K562 (cell line): ENCODE measurements around the gene GPN3. TPM values are rescaled to one million over a fixed set of nuclear protein-coding genes. Genes with fewer than 3 reads are reported as not detected.
A peak's percentile ranks its signal among the peaks of the same experiment; 100 is the strongest.

Source experiments
- ARHGAP35 ChIP-seq: fragments of 450-650 bp; IDR thresholded peaks from 2 replicates; pipeline ENCODE4 v1.6.1; 2018; ENCODE audit not compliant: partially characterized antibody
- ARID2 ChIP-seq: fragments of 450-650 bp; IDR thresholded peaks from 2 replicates; pipeline ENCODE4 v1.6.1; 2017; ENCODE audit warnings: antibody characterized with exemption, mild to moderate bottlenecking
- E2F5 ChIP-seq: sonication (generic); formaldehyde crosslinking; IDR thresholded peaks from 2 replicates; pipeline ENCODE4 v1.8.0; 2022; ENCODE audit warnings: mild to moderate bottlenecking, missing genetic modification reagents
- MLLT1 ChIP-seq, 2 experiments: fragments of 450-650 bp; IDR thresholded peaks; 2 replicates each; pipeline ENCODE4 v1.6.1; 2016
- NCOA6 ChIP-seq: fragments of 450-650 bp; IDR thresholded peaks from 2 replicates; pipeline ENCODE4 v1.6.1; 2017; ENCODE audit warnings: mild to moderate bottlenecking
- PKNOX1 ChIP-seq: fragments of 450-650 bp; IDR thresholded peaks from 2 replicates; pipeline ENCODE4 v1.6.1; 2016
- XRCC5 ChIP-seq: fragments of 200-400 bp; formaldehyde crosslinking; IDR thresholded peaks from 2 replicates; pipeline ENCODE4 v1.6.1; 2017; ENCODE audit warnings: low read depth, mild to moderate bottlenecking, low read length
- ZBTB40 ChIP-seq, 2 experiments: fragments of 450-650 bp in 1 of 2; sonication (generic) in 1 of 2; formaldehyde crosslinking in 1 of 2; IDR thresholded peaks; 2 replicates each; pipeline versions ENCODE4 v1.7.1 to v1.9.0; 2016 to 2022; ENCODE audit warnings: inconsistent platforms in 1 of 2, mild to moderate bottlenecking in 1 of 2, missing genetic modification reagents in 1 of 2
- ZNF12 ChIP-seq: sonication (generic); formaldehyde crosslinking; IDR thresholded peaks from 2 replicates; pipeline ENCODE4 v1.4.0; 2020; ENCODE audit warnings: mild to moderate bottlenecking, missing genetic modification reagents
- ZNF277 ChIP-seq: fragments of 250-450 bp; sonication (Bioruptor Pico); IDR thresholded peaks from 2 replicates; pipeline ENCODE4 v1.8.0; 2022; ENCODE audit warnings: inconsistent platforms, mild to moderate bottlenecking, moderate library complexity, borderline replicate concordance
- ZNF436 ChIP-seq: fragments of 250-450, 450-650 bp; sonication (Bioruptor Pico); formaldehyde crosslinking; IDR thresholded peaks from 2 replicates; pipeline ENCODE4 v1.7.0; 2020; ENCODE audit warnings: mild to moderate bottlenecking
- ZNF507 ChIP-seq: conservative IDR thresholded peaks from 2 replicates; pipeline ENCODE4 v1.6.1; 2017; ENCODE audit warnings: missing genetic modification characterization, missing compliant biosample characterization
- polyA plus RNA-seq, 8 experiments: library from polyadenylated mRNA; depleted of rRNA in 4 of 8; stranded (reverse) in 5 of 8; unstranded in 3 of 8; fragments of >200 nt; fragmentation: Nextera tagmentation in 2 of 8; fragmentation: Illumina TruSeq in 1 of 8; extraction: Ambion mirVana in 2 of 8; extraction: Trizol in 1 of 8; gene quantifications; 2 replicates each; pipeline versions ENCODE4 v1.2.1 to v1.2.3, GENCODE V29; 2011 to 2014; ENCODE audit warnings: inconsistent platforms in 1 of 8, missing spikeins in 1 of 8
- total RNA-seq, 7 experiments: library from RNA; depleted of rRNA in 6 of 7; stranded (reverse); fragments of >200 nt in 6 of 7; fragmentation: Illumina TruSeq in 2 of 7; extraction: Trizol in 2 of 7; gene quantifications; 2 replicates each; pipeline versions ENCODE4 v1.2.1 to v1.2.3, GENCODE V29; 2011 to 2021; ENCODE audit warnings: low replicate concordance in 1 of 7

Gene GPN3
- total and polyA plus RNA-seq, 9 of the 15 experiments (the other 6 are each of a cell fraction or from before 2014, with no cell fraction given): 35.8 to 123 (median 64.2) TPM

GRCh38 chr12:110501752-110502738 lies 34.0 kb upstream of the GPN3 start, which contains the start of the genes RAD9B and VPS29 (continued):
- no peak for TF ChIP-seq ZBTB40 (IDR thresholded peaks at IDR 0.05)
- peak; percentile 79 for TF ChIP-seq ZBTB40 (CRISPR knock-in tag; IDR thresholded peaks at IDR 0.05)
- no peak for TF ChIP-seq ZNF436
- peak; percentile 62 for TF ChIP-seq XRCC5
- TF ChIP-seq ZNF12: peak; percentile 60; the same call in 1 of the 2 replicates
- TF ChIP-seq NCOA6: 0 out of 2 replicates have a peak, but pooled peaks have one; percentile 38
- peak; percentile 97 for TF ChIP-seq E2F5 (CRISPR knock-in tag)
- TF ChIP-seq ZNF277 (CRISPR knock-in tag): no peak
- peak; percentile 69 for TF ChIP-seq PKNOX1
- no peak for TF ChIP-seq ARHGAP35
- peak in 1 of 2 experiments; percentile 93; a peak in 2 of 4 replicates for TF ChIP-seq MLLT1 (IDR thresholded peaks at IDR 0.05)
- no peak for TF ChIP-seq ARID2
- no peak for TF ChIP-seq ZNF507 (tag)
